Uterus (tissue), 4 donors: Measurements from ENCODE around the gene PIEZO2. TPM values are rescaled to one million over a fixed set of nuclear protein-coding genes. Genes with fewer than 3 reads are reported as not detected.
"Not testable (repeated sequence)": the region's sequence is repeated elsewhere in the genome, so short reads cannot be mapped to it uniquely, and the experiment has no call there.

Experiments
- DNase-seq, 2 donors: peaks; one replicate each; pipeline ENCODE4 v3.0.0-alpha.2; 2019 to 2020
- H3K27ac ChIP-seq, 2 donors: fragments of 200-600 bp; sonication (generic); 1 replicate in 1 of 2; 2 replicates in 1 of 2; pipeline ENCODE4 v1.5.1; 2016 to 2018
- H3K27me3 ChIP-seq, 2 donors: fragments of 200-600 bp; sonication (generic); one replicate each; pipeline ENCODE4 v1.5.1; 2018 to 2019; ENCODE audit warnings: control low read depth in 1 of 2
- H3K36me3 ChIP-seq, 2 donors: fragments of 200-600 bp; sonication (generic); one replicate each; pipeline ENCODE4 v1.5.1; 2019; ENCODE audit warnings: control low read depth in 1 of 2
- H3K4me1 ChIP-seq, 2 donors: fragments of 200-600 bp; sonication (generic); one replicate each; pipeline ENCODE4 v1.5.1; 2018 to 2019; ENCODE audit warnings: control low read depth in 1 of 2
- H3K4me3 ChIP-seq, 2 donors: fragments of 200-600 bp; sonication (generic); 1 replicate in 1 of 2; 2 replicates in 1 of 2; pipeline ENCODE4 v1.5.1; 2018 to 2019; ENCODE audit warnings: mild to moderate bottlenecking in 1 of 2
- H3K9me3 ChIP-seq, 2 donors: fragments of 200-600 bp; sonication (generic); one replicate each; pipeline ENCODE4 v1.5.1; 2019; ENCODE audit warnings: control low read depth in 1 of 2
- POLR2A ChIP-seq, 2 donors: fragments of 450-650 bp; IDR thresholded peaks; one replicate each; pipeline ENCODE4 v1.6.1; 2016; ENCODE audit warnings: antibody characterized with exemption in 2 of 2, mild to moderate bottlenecking in 1 of 2, moderate library complexity in 1 of 2
- intact Hi-C: fragments of 100-400 bp; cut with DNase I; formaldehyde crosslinking; loops from one replicate; pipeline ENCODE4 v1.15.1; 2023; ENCODE audit warnings: low total_unique reads
- total RNA-seq, 4 donors: library from RNA; depleted of rRNA in 3 of 4; stranded (reverse); fragments of >200 nt in 3 of 4; gene quantifications; one replicate each; pipeline versions ENCODE4 v1.1.0 to v1.2.4, GENCODE V29; 2014 to 2023
- TF ChIP-seq, protein P1 (sequence below), 4 experiments: fragments of 200-600 bp in 2 of 4; fragments of 450-650 bp in 2 of 4; sonication (generic) in 2 of 4; IDR thresholded peaks; one replicate each; pipeline ENCODE4 v1.5.1; 2016 to 2019; ENCODE audit warnings: antibody characterized with exemption in 4 of 4, mild to moderate bottlenecking in 2 of 4, moderate library complexity in 1 of 4
- donor health status: DM: yes; HTN: yes; CAD: no.

Gene PIEZO2
- total RNA-seq, 4 donors from 2014 or later = 1.8 to 42.8 (median 5.6) TPM

GRCh38 chr18:11134940-11135339, 14.4 kb downstream of the PIEZO2 start:
- intact Hi-C loops = no loop called here
- no peaks in the 10 kb centered on the region for H3K27me3 ChIP-seq
- TF ChIP-seq POLR2A (IDR thresholded peaks at IDR 0.05) = no peak
- TF ChIP-seq, protein P1, sequence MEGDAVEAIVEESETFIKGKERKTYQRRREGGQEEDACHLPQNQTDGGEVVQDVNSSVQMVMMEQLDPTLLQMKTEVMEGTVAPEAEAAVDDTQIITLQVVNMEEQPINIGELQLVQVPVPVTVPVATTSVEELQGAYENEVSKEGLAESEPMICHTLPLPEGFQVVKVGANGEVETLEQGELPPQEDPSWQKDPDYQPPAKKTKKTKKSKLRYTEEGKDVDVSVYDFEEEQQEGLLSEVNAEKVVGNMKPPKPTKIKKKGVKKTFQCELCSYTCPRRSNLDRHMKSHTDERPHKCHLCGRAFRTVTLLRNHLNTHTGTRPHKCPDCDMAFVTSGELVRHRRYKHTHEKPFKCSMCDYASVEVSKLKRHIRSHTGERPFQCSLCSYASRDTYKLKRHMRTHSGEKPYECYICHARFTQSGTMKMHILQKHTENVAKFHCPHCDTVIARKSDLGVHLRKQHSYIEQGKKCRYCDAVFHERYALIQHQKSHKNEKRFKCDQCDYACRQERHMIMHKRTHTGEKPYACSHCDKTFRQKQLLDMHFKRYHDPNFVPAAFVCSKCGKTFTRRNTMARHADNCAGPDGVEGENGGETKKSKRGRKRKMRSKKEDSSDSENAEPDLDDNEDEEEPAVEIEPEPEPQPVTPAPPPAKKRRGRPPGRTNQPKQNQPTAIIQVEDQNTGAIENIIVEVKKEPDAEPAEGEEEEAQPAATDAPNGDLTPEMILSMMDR (IDR thresholded peaks at IDR 0.05) = no peak
- DNase-seq = no peak
- H3K9me3 ChIP-seq = no peaks in the 10 kb centered on the region
- H3K36me3 ChIP-seq = no peaks in the 10 kb centered on the region
- no peaks in the 10 kb centered on the region for H3K4me1 ChIP-seq
- H3K4me3 ChIP-seq = no peak overlapping the region
- H3K27ac ChIP-seq = no peak overlapping the region

DNA sequence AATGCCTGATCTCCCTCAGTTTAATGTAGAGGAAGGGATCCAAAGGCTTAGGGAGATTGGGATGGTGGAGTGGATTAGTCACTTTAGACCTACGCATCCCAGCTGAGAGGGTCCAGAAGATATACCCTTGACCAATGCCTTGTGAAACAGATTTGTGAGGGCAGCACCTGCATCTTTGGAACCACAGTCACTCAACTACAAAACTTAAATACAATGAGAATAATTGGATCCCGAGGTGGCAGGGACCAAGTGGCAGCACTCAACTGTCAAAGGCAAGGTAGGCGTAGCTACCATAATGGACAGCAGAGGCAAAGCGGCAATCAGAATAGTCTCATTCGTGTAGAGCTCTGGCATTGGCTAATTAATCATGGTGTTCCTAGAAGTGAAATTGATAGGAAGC, 20.3 kb downstream of the PIEZO2 start:
- H3K9me3 ChIP-seq, H3K4me1 ChIP-seq, intact Hi-C loops, H3K27me3 ChIP-seq, DNase-seq, H3K27ac ChIP-seq, H3K4me3 ChIP-seq, H3K36me3 ChIP-seq: not testable (repeated sequence)

DNA sequence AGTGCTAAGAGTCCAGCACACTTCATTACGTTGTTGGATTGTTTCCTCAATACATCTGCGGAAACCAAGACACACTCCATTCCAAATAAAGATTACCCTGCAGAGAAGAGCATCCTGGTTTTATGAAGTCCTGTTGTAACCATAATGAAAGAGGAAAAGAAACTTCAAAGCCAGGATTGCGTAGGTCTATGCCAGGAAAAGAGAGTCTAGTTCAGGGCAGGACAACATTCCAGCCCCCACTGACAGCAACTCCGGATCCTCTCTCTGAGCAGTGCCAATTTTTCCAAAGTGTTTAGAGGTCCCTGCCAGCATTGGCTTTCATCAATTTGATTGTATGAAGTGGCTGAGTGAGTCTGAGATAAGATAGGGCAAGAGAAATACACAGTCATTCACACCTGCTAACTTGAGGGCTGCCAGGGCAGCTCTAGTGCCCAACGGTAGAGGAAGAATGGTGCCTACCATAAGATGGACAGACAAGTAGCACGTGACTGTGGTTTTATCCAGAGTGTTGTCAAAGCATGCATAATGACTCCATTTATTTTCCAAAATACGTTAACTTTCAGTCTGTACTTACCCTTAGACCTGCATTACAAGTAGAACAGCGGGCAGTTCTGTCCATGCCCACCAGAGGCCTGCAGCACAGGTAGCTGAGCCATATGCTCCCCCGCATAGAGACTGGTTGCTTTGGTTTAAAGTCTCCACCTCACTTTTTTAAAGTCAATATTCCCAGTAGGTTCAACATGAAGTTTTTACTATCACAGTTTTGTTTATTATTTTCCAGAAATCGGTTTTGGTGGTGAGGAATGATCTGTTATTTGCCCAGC, 23.7 kb downstream of the PIEZO2 start:
- no peak for DNase-seq
- intact Hi-C loops = no loop called here
- Histone ChIP-seq H3K27ac (no peak overlapping the region), H3K36me3 (no peaks in the 10 kb centered on the region), H3K4me3 (no peak overlapping the region), H3K27me3 (no peaks in the 10 kb centered on the region), H3K4me1 (no peaks in the 10 kb centered on the region), H3K9me3 (no peaks in the 10 kb centered on the region)
- TF ChIP-seq POLR2A (IDR thresholded peaks at IDR 0.05) = no peak
- TF ChIP-seq, protein P1 (IDR thresholded peaks at IDR 0.05) = no peak

- H3K36me3 ChIP-seq = no peaks in the 10 kb centered on the region
- intact Hi-C loops = no loop called here
- no peak overlapping the region for H3K4me3 ChIP-seq
- H3K27ac ChIP-seq = no peak overlapping the region
- no peak for TF ChIP-seq POLR2A (IDR thresholded peaks at IDR 0.05)
- TF ChIP-seq, protein P1 (IDR thresholded peaks at IDR 0.05) = no peak
- no peaks in the 10 kb centered on the region for H3K4me1 ChIP-seq
- no peaks in the 10 kb centered on the region for H3K9me3 ChIP-seq
- no peak for DNase-seq
- no peaks in the 10 kb centered on the region for H3K27me3 ChIP-seq
Observed at GRCh38 chr18:11124054-11124453, 25.3 kb downstream of the PIEZO2 start.

GRCh38 chr18:11121443-11121849, 27.9 kb downstream of the PIEZO2 start:
- Histone ChIP-seq H3K36me3 (no peaks in the 10 kb centered on the region), H3K4me3 (no peak overlapping the region), H3K4me1 (no peaks in the 10 kb centered on the region), H3K27ac (no peak overlapping the region), H3K9me3 (no peaks in the 10 kb centered on the region), H3K27me3 (no peaks in the 10 kb centered on the region)
- intact Hi-C loops = no loop called here
- no peak for DNase-seq
- TF ChIP-seq, protein P1 (IDR thresholded peaks at IDR 0.05) = no peak
- TF ChIP-seq POLR2A (IDR thresholded peaks at IDR 0.05) = no peak
